Ovary (tissue), 9 donors: ENCODE measurements around the gene CHKA. TPM values are rescaled to one million over a fixed set of nuclear protein-coding genes. Genes with fewer than 3 reads are reported as not detected.

Experiments
- DNase-seq, 5 donors: peaks; one replicate each; pipeline ENCODE4 v3.0.0-alpha.2; 2019 to 2020
- H3K27ac ChIP-seq, 2 donors: fragments of 200-600 bp; one replicate each; pipeline versions ENCODE4 v1.5.1 to v1.8.0; 2019 to 2022
- H3K27me3 ChIP-seq: fragments of 200-600 bp; one replicate; pipeline ENCODE4 v1.8.0; 2022
- H3K36me3 ChIP-seq: fragments of 200-600 bp; sonication (generic); one replicate; pipeline ENCODE4 v1.5.1; 2019
- H3K4me1 ChIP-seq: one replicate; pipeline ENCODE4 v1.8.1; 2013; ENCODE audit warnings: mild to moderate bottlenecking, moderate library complexity; ENCODE audit not compliant: insufficient read depth
- H3K4me3 ChIP-seq: fragments of 200-600 bp; sonication (generic); one replicate; pipeline ENCODE4 v1.5.1; 2017
- H3K9me3 ChIP-seq, 2 donors: fragments of 200-600 bp in 1 of 2; sonication (generic) in 1 of 2; one replicate each; pipeline versions ENCODE4 v1.5.1 to v1.8.1; 2013 to 2019; ENCODE audit warnings: mild to moderate bottlenecking in 1 of 2, moderate library complexity in 1 of 2
- EP300 ChIP-seq: sonication (generic); formaldehyde crosslinking; IDR thresholded peaks from one replicate; pipeline ENCODE4 v1.6.1; 2017; ENCODE audit warnings: antibody characterized with exemption
- POLR2A ChIP-seq: fragments of 450-650 bp; IDR thresholded peaks from one replicate; pipeline ENCODE4 v1.6.1; 2017; ENCODE audit warnings: antibody characterized with exemption, mild to moderate bottlenecking, moderate library complexity
- WGBS, 3 donors: extraction: QIAGEN DNeasy Blood & Tissue Kit in 1 of 3; methylation state at CpG; one replicate each; pipeline versions ENCODE4 v1.1.5 to v1.1.7; 2013 to 2017; 5-methylcytosine and 5-hydroxymethylcytosine counted together
- intact Hi-C, 4 donors: fragments of 100-400 bp; cut with DNase I; formaldehyde crosslinking; loops; one replicate each; pipeline versions ENCODE4 v1.11.0 to v1.15.1; 2022 to 2023
- polyA plus RNA-seq, 2 donors: library from polyadenylated mRNA; stranded (reverse); fragments of 200-250 nt in 1 of 2; fragments of 350-450 nt in 1 of 2; fragmentation: Illumina TruSeq in 1 of 2; extraction: RNeasy Lipid Tissue Mini Kit (QIAGEN cat#74804) in 1 of 2; gene quantifications; one replicate each; pipeline ENCODE4 v1.2.3, GENCODE V29; 2013 to 2014
- total RNA-seq, 7 donors: library from RNA; depleted of rRNA in 2 of 7; stranded (reverse); fragments of >200 nt in 2 of 7; fragmentation: NEBNext Ultra II Directional in 3 of 7; extraction: Animal tissue kit (Norgen Biotek cat#: 25700) in 3 of 7; gene quantifications; one replicate each; pipeline versions ENCODE4 v1.1.0 to v1.2.4, GENCODE V29; 2016 to 2023
- TF ChIP-seq, protein P1 (sequence below), 3 donors: fragments of 450-650 bp in 2 of 3; fragments of 200-600 bp in 1 of 3; IDR thresholded peaks; one replicate each; pipeline versions ENCODE4 v1.5.1 to v1.8.0; 2016 to 2022; ENCODE audit warnings: antibody characterized with exemption in 3 of 3, mild to moderate bottlenecking in 1 of 3
- donor health status: DM: no; HTN: no; CAD: no; lungs with moderate emphysema.
- donor health status: DM: no; HTN: no; CAD: no.
- donor health status: Bipolar disorder and iron deficiency.
- donor health status: DM: yes; HTN: yes; CAD: no.
- donor health status: DM: no; HTN: no; CAD: no.
- donor health status: DM: yes; HTN: yes; CAD: no.

The CHKA gene
- total and polyA plus RNA-seq, 9 donors: 15.6 to 45.3 (median 30.5) TPM

DNA sequence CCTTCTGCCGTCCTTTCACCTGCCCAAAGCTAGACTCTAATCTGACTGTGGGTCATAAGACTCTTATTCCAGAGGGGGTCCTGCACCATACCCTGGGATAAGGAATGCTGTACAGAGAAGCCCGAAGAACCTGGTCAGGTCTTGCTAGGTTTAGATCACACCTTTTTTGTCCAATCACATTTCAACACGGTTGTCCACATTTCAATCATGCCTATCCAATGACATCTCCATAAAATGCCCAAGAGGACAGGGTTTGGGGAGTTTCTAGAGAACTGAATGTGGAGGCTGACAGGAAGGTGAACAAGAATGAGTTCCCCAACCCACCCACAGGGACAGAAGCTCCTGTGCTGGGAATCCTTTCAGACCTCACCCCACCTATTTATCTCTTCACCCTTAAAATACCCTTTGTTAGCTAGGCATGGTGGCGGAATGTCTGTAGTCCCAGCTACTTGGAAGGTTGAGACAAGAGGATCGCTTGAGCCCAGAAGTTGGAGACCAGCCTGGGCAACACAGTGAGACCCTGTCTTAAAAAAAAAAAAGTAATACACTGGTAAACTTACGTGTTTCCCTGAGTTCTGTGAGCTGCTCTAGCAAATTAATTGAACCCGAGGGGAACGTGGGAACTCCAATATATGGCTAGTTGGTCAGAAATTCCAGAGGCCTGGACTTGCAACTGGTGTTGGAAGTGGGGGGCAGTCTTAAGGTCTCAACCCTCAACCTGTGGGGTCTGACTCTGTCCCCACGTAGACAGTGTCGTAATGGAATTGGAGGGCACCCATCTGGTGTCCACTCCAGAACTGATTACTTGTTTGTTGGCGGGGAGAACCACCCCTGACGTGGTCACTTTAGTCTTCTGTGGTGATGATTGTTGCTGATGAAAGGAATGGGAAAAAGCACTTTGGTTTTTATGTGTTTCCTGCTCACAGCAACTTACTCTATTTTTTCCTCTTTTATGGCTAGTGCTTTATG lies 64.6 kb downstream of the CHKA start:
- H3K9me3 ChIP-seq: no peaks in the 10 kb centered on the region
- TF ChIP-seq EP300 (no peak), POLR2A (no peak)
- TF ChIP-seq, protein P1, sequence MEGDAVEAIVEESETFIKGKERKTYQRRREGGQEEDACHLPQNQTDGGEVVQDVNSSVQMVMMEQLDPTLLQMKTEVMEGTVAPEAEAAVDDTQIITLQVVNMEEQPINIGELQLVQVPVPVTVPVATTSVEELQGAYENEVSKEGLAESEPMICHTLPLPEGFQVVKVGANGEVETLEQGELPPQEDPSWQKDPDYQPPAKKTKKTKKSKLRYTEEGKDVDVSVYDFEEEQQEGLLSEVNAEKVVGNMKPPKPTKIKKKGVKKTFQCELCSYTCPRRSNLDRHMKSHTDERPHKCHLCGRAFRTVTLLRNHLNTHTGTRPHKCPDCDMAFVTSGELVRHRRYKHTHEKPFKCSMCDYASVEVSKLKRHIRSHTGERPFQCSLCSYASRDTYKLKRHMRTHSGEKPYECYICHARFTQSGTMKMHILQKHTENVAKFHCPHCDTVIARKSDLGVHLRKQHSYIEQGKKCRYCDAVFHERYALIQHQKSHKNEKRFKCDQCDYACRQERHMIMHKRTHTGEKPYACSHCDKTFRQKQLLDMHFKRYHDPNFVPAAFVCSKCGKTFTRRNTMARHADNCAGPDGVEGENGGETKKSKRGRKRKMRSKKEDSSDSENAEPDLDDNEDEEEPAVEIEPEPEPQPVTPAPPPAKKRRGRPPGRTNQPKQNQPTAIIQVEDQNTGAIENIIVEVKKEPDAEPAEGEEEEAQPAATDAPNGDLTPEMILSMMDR (IDR thresholded peaks at IDR 0.05): no peak
- H3K4me1 ChIP-seq: no peaks in the 10 kb centered on the region
- WGBS, 3 donors: 93 to 96% (median 95%) methylated on average over 12 of the region's 12 CpGs
- H3K27ac ChIP-seq: no peak overlapping the region
- no peak overlapping the region for H3K4me3 ChIP-seq
- DNase-seq: no peak
- no peaks in the 10 kb centered on the region for H3K36me3 ChIP-seq
- intact Hi-C loops: no loop called here
- no peaks in the 10 kb centered on the region for H3K27me3 ChIP-seq

DNA sequence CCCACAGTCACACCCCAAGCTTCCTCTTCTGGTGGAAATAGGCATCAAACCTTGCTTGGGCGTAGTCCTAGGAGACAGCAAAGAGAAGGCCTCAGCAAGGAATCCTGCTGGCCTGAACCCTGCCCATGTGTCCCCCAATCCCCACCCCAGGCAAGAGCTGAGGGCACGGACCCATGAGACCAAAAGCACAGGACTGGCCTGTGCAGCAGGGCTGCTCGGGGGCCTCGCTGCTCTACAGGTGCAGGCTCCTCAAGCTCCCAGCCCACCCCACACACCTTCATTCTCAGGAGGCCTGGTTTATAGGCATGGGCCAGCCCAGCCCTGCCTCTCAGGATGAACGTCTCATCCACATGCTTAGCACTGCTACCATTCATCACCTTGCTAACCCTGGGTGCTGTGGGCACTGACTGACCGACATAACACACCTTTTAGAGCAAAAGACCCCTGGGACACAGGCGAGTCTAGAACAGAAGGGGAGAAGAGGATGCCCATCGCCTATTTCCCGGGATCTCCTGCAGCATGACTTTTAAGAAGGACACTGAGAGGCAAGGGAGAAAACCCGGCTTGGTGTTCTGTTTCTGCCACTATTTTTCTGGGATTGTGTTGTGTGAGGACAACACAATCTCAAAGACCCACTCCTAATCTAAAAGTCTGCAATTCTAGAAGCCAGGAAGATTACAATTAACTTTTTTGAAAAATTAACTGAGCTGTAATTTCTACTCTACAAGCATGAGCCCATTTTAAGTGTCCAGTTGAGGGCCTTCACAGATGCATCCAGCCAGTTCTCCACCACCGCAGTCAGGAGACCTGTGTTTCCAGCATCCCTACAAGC lies 67.0 kb downstream of the CHKA start:
- 87 to 90% (median 90%) methylated on average over 11 of the region's 11 CpGs for WGBS, 3 donors
- TF ChIP-seq, protein P1 (IDR thresholded peaks at IDR 0.05): no peak
- TF ChIP-seq EP300 (no peak), POLR2A (no peak)
- Histone ChIP-seq H3K36me3 (no peaks in the 10 kb centered on the region), H3K4me1 (no peaks in the 10 kb centered on the region), H3K9me3 (no peaks in the 10 kb centered on the region), H3K27ac (no peak overlapping the region), H3K4me3 (no peak overlapping the region), H3K27me3 (no peaks in the 10 kb centered on the region)
- intact Hi-C loops: no loop called here
- no peak for DNase-seq

DNA sequence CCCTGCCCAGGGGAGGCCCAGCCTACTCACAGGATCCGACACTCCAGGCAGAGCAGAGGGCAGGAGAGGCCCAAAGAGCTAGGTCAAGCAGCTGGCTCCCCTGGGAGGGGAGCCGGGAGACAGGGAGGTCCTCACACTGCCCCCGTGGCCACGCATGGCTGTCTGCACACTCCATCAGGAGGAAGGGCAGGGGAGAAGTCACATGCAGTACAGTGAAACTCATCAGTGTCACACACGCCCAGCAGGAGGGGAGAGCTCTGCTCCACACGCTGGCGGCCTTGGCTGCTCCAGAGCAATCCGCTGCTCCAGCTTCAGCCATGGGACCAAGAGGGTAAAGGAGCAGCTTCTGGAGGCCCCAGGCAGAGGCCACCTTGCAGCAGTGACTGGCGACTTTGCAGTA lies 68.1 kb downstream of the CHKA start:
- Histone ChIP-seq H3K27me3 (no peaks in the 10 kb centered on the region), H3K4me3 (no peak overlapping the region), H3K36me3 (no peaks in the 10 kb centered on the region), H3K9me3 (no peaks in the 10 kb centered on the region), H3K4me1 (no peaks in the 10 kb centered on the region), H3K27ac (no peak overlapping the region)
- TF ChIP-seq EP300 (no peak), POLR2A (no peak)
- TF ChIP-seq, protein P1 (IDR thresholded peaks at IDR 0.05): no peak
- intact Hi-C loops: no loop called here
- WGBS, 3 donors: 64 to 70% (median 68%) methylated on average over 9 of the region's 9 CpGs
- DNase-seq: no peak

DNA sequence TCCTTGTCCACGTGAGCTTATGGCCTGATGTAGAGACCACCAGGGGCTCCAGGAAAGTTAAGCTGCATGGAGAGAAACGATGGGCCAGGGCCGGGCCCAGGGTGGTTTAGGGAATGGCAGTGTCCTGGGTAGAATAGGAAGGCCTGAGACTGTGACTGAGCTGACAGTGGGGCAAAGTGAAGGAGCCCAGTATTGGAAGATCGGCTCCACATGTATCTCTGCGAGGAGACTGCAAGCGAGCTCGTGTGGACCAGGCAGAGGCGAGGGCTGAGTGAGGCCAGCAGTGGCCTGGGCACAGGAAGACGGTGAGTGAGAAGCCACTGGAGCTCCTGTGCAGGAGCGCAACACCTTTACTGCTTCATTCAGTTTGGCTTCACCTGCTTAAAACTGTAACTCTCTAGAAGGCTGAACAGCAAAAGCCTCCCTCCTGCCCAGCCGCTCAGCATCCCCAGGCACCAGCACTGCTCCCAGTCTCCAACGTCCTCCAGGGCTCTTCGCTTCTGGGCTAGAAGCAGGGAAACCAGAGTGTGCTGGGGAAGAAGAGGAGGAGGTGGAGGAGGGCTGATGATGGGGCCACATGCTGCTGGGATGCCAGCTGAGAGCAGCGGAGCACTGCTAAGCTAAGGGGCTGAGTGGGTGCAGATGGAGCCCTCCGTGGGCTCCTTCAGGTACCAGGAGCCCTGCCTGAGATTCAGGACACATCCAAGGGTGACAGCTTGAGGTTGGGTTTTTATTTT lies 68.9 kb downstream of the CHKA start:
- no peak for DNase-seq
- no peak overlapping the region for H3K27ac ChIP-seq
- H3K27me3 ChIP-seq: no peaks in the 10 kb centered on the region
- WGBS, 3 donors: 82 to 84% (median 83%) methylated on average over 15 of the region's 15 CpGs
- no peaks in the 10 kb centered on the region for H3K36me3 ChIP-seq
- no peak overlapping the region for H3K4me3 ChIP-seq
- intact Hi-C loops: no loop called here
- H3K9me3 ChIP-seq: no peaks in the 10 kb centered on the region
- TF ChIP-seq EP300: no peak
- TF ChIP-seq POLR2A: no peak
- TF ChIP-seq, protein P1 (IDR thresholded peaks at IDR 0.05): no peak
- no peaks in the 10 kb centered on the region for H3K4me1 ChIP-seq
